ENCODE measurements around the gene ITGA2.

- TF ChIP-seq ZFP3 (CRISPR knock-in tag; IDR thresholded peaks at IDR 0.05) (no peak), ZNF70 (CRISPR knock-in tag; IDR thresholded peaks at IDR 0.05) (no peak), GLIS3 (CRISPR knock-in tag; IDR thresholded peaks at IDR 0.05) (no peak), ZC3H10 (CRISPR knock-in tag; IDR thresholded peaks at IDR 0.05) (no peak), CREB5 (CRISPR knock-in tag; IDR thresholded peaks at IDR 0.05; ENCODE audit: low read depth) (no peak), SNAI2 (CRISPR knock-in tag; IDR thresholded peaks at IDR 0.05) (no peak), PATZ1 (CRISPR knock-in tag; IDR thresholded peaks at IDR 0.05; ENCODE audit: borderline replicate concordance) (no peak), RARB (CRISPR knock-in tag; IDR thresholded peaks at IDR 0.05) (no peak), TOX (CRISPR knock-in tag; IDR thresholded peaks at IDR 0.05; ENCODE audit: borderline replicate concordance) (no peak)
Measured at GRCh38 chr5:52990528-52990925, 1.4 kb downstream of the ITGA2 start.

Data from SK-N-SH treated with all-trans-retinoic acid at 6 μM for 48 hours (cell line).